Measurements from ENCODE around the gene LRRC14B. TPM values are rescaled to one million over a fixed set of nuclear protein-coding genes. Genes with fewer than 3 reads are reported as not detected.
"Not testable (repeated sequence)": the region's sequence is repeated elsewhere in the genome, so short reads cannot be mapped to it uniquely, and the experiment has no call there.

The LRRC14B gene
- total and polyA plus RNA-seq, 8 donors: 0.05 to 0.37 TPM; not detected in 6

DNA sequence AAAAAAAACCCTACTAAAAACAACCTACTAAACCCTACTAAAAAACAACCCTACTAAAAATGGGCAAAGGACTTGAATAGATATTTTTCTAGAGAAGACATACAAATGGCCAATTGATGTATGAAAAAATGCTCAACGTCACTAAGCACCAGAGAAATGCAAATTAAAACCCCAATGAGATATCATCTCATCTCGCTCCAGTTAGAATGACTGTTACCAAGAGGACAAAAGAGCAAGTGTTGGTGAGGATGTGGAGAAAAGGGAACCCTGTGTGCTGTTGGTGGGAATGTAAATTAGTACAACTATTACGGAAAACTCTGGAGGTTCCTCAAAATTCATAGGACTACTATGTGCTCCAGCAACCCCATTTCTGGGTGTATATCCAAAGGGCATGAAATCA, 37.6 kb downstream of the LRRC14B start:
- H3K27me3 ChIP-seq: no peaks in the 10 kb centered on the region
- 69 to 91% (median 89%) methylated on average over 3 of the region's 3 CpGs for WGBS, 5 donors
- no peak for DNase-seq
- intact Hi-C loops (cut with DNase I; ENCODE audit: low total_unique reads): no loop called here
- H3K4me3 ChIP-seq: no peak overlapping the region
- H3K9me3 ChIP-seq: no peaks in the 10 kb centered on the region
- no peak for TF ChIP-seq EP300 (IDR thresholded peaks at IDR 0.05)
- TF ChIP-seq POLR2AphosphoS5 (IDR thresholded peaks at IDR 0.05): no peak
- no peak for TF ChIP-seq POLR2A (IDR thresholded peaks at IDR 0.05)
- TF ChIP-seq CTCF (IDR thresholded peaks at IDR 0.05): no peak
- H3K36me3 ChIP-seq: peaks cover 78 to 100% (median 100%) of the 10 kb centered on the region in 4 donors
- no peaks in the 10 kb centered on the region for H3K4me1 ChIP-seq
- H3K27ac ChIP-seq: no peak overlapping the region

GRCh38 chr5:230711-231110, 39.4 kb downstream of the LRRC14B start:
- no peak for DNase-seq
- no peak overlapping the region for H3K4me3 ChIP-seq
- H3K9me3 ChIP-seq: no peaks in the 10 kb centered on the region
- no peaks in the 10 kb centered on the region for H3K4me1 ChIP-seq
- H3K27me3 ChIP-seq: no peaks in the 10 kb centered on the region
- intact Hi-C loops (cut with DNase I; ENCODE audit: low total_unique reads): no loop called here
- no peak overlapping the region for H3K27ac ChIP-seq
- peaks cover 73 to 100% (median 99%) of the 10 kb centered on the region in 4 donors for H3K36me3 ChIP-seq
- 91 to 98% (median 95%) methylated on average over 14 of the region's 14 CpGs for WGBS, 5 donors
- TF ChIP-seq EP300 (IDR thresholded peaks at IDR 0.05): no peak
- TF ChIP-seq CTCF (IDR thresholded peaks at IDR 0.05): no peak
- no peak for TF ChIP-seq POLR2A (IDR thresholded peaks at IDR 0.05)

GRCh38 chr5:231661-232060, 40.4 kb downstream of the LRRC14B start:
- no peak for DNase-seq
- H3K27ac ChIP-seq: no peak overlapping the region
- no peak overlapping the region for H3K4me3 ChIP-seq
- intact Hi-C loops (cut with DNase I; ENCODE audit: low total_unique reads): no loop called here
- H3K9me3 ChIP-seq: no peaks in the 10 kb centered on the region
- H3K27me3 ChIP-seq: no peaks in the 10 kb centered on the region
- 82 to 91% (median 89%) methylated on average over 13 of the region's 13 CpGs for WGBS, 5 donors
- H3K36me3 ChIP-seq: peaks cover 71 to 100% (median 99%) of the 10 kb centered on the region in 4 donors
- no peak for TF ChIP-seq POLR2AphosphoS5 (IDR thresholded peaks at IDR 0.05)
- TF ChIP-seq CTCF (IDR thresholded peaks at IDR 0.05): no peak
- TF ChIP-seq EP300 (IDR thresholded peaks at IDR 0.05): no peak
- no peak for TF ChIP-seq POLR2A (IDR thresholded peaks at IDR 0.05)
- H3K4me1 ChIP-seq: no peaks in the 10 kb centered on the region

DNA sequence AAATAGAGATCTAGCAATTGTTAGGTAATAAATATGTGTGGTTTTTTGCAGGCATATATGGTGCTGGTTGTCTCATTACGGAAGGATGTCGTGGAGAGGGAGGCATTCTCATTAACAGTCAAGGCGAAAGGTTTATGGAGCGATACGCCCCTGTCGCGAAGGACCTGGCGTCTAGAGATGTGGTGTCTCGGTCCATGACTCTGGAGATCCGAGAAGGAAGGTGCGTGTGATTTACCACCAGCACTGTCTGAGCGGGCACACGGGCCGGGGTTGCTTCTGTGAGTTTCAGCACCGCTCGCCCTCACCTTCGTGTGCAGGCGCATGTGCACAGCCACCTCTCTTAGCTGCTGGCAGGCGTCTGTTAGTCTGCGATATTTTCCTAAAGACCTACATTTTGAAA, 42.1 kb downstream of the LRRC14B start:
- H3K27ac ChIP-seq; H3K4me1 ChIP-seq; H3K9me3 ChIP-seq; intact Hi-C loops (cut with DNase I; ENCODE audit: low total_unique reads); DNase-seq; H3K27me3 ChIP-seq; H3K4me3 ChIP-seq: not testable (repeated sequence)
- peaks cover 62 to 98% (median 97%) of the 10 kb centered on the region in 4 donors for H3K36me3 ChIP-seq
- 93 to 97% (median 95%) methylated on average over 20 of the region's 20 CpGs for WGBS, 5 donors

GRCh38 chr5:234450-234849, 43.2 kb downstream of the LRRC14B start:
- intact Hi-C loops (cut with DNase I; ENCODE audit: low total_unique reads): no loop called here
- Histone ChIP-seq H3K27me3 (no peaks in the 10 kb centered on the region), H3K27ac (no peak overlapping the region), H3K36me3 (peaks cover 58 to 98% (median 97%) of the 10 kb centered on the region in 4 donors), H3K4me3 (no peak overlapping the region), H3K9me3 (no peaks in the 10 kb centered on the region), H3K4me1 (no peaks in the 10 kb centered on the region)
- TF ChIP-seq POLR2AphosphoS5 (IDR thresholded peaks at IDR 0.05): no peak
- no peak for TF ChIP-seq POLR2A (IDR thresholded peaks at IDR 0.05)
- TF ChIP-seq EP300 (IDR thresholded peaks at IDR 0.05): no peak
- no peak for TF ChIP-seq CTCF (IDR thresholded peaks at IDR 0.05)
- DNase-seq: no peak
- WGBS, 5 donors: 82 to 96% (median 92%) methylated on average over 8 of the region's 8 CpGs

DNA sequence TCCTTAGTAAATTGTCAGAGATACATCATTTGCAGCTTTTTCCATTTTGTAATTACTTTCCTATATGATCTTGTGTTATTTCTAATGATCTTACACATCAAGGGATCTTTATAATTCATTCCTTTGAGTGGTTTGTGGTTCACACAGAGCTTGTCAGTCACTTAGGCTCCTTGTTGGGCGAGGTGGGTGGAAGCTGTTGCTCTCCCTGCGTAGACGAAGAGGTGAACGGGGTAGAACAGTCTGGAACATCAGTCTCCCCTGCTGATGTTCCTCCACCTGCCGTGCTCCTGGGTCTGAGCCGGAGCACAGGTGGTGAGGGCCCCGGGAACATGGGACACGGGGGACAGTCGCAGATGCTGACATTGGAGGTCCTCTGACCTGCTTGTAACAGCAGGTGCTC, 44.2 kb downstream of the LRRC14B start:
- H3K27ac ChIP-seq; H3K9me3 ChIP-seq; intact Hi-C loops (cut with DNase I; ENCODE audit: low total_unique reads); H3K27me3 ChIP-seq; H3K4me3 ChIP-seq; DNase-seq; H3K4me1 ChIP-seq: not testable (repeated sequence)
- H3K36me3 ChIP-seq: peaks cover 62 to 98% (median 97%) of the 10 kb centered on the region in 4 donors
- 96 to 99% (median 98%) methylated on average over 5 to 9 of the region's 9 CpGs for WGBS, 5 donors

GRCh38 chr5:237931-238330, 46.6 kb downstream of the LRRC14B start:
- H3K4me3 ChIP-seq; intact Hi-C loops (cut with DNase I; ENCODE audit: low total_unique reads); H3K4me1 ChIP-seq; H3K27me3 ChIP-seq; H3K9me3 ChIP-seq; H3K27ac ChIP-seq; DNase-seq: not testable (repeated sequence)
- peaks cover 73 to 98% (median 97%) of the 10 kb centered on the region in 4 donors for H3K36me3 ChIP-seq
- WGBS, 5 donors: 95 to 98% (median 96%) methylated on average over 7 to 8 of the region's 8 CpGs

DNA sequence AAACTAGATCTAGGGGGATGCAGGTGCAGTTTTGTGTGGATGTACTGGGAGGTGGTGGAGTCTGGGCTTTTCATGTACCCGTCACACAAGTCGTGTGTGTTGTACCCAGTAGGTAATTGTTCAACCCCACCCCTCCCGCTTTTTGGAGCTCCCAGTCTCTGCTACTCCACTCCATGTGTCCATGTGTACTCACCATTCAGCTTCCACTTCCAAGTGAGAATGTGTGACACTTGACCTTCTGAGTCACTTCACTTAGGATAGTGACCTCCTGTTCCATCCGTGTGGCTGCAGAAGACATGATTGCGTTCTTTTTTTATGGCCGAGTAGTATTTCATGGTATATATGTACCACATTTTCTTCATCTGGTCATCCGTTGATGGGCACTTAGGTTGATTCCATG, 49.3 kb downstream of the LRRC14B start:
- peaks cover 59 to 98% (median 96%) of the 10 kb centered on the region in 4 donors for H3K36me3 ChIP-seq
- intact Hi-C loops (cut with DNase I; ENCODE audit: low total_unique reads): not testable (repeated sequence)

More for the DNA sequence above, 49.3 kb downstream of the LRRC14B start:
- not testable (repeated sequence) for H3K27me3 ChIP-seq, H3K4me3 ChIP-seq, DNase-seq, H3K4me1 ChIP-seq, H3K9me3 ChIP-seq, H3K27ac ChIP-seq
- 96 to 99% (median 98%) methylated on average over 7 of the region's 7 CpGs for WGBS, 5 donors
